LNCAP (cell line): ENCODE measurements around the gene NPFFR1.

Source experiments
- CTCF ChIP-seq: fragments of 450-650 bp; IDR thresholded peaks from 2 replicates; pipeline ENCODE4 v1.5.1; 2017; ENCODE audit warnings: mild to moderate bottlenecking

Gene NPFFR1

GRCh38 chr10:70260259-70260658 is 23.5 kb downstream of the NPFFR1 start:
- no peak for TF ChIP-seq CTCF

GRCh38 chr10:70258216-70258615 is 25.6 kb downstream of the NPFFR1 start:
- no peak for TF ChIP-seq CTCF

- no peak for TF ChIP-seq CTCF
Observed at GRCh38 chr10:70256463-70256862, 27.3 kb downstream of the NPFFR1 start.

GRCh38 chr10:70255329-70256299 is 28.2 kb downstream of the NPFFR1 start:
- no peak for TF ChIP-seq CTCF

- no peak for TF ChIP-seq CTCF
Observed at GRCh38 chr10:70254778-70255328, 29.0 kb downstream of the NPFFR1 start.

- no peak for TF ChIP-seq CTCF
Observed at GRCh38 chr10:70253878-70254765, 29.7 kb downstream of the NPFFR1 start.

- TF ChIP-seq CTCF, result no peak
Observed at GRCh38 chr10:70250961-70251680, 32.7 kb downstream of the NPFFR1 start.
